H1 (cell line): Measurements from ENCODE around the gene ASTN1. TPM values are rescaled to one million over a fixed set of nuclear protein-coding genes. Genes with fewer than 3 reads are reported as not detected.

Experiments
- CHD7 ChIP-seq: fragments of 300-600 bp; sonication (generic); IDR thresholded peaks from 2 replicates; pipeline ENCODE4 v1.7.1; 2012; ENCODE audit warnings: low read length, moderate library complexity, mild to moderate bottlenecking, inconsistent platforms; ENCODE audit not compliant: insufficient replicate concordance
- CTBP2 ChIP-seq: IDR thresholded peaks from 2 replicates; pipeline ENCODE4 v1.7.0; 2011; ENCODE audit warnings: borderline replicate concordance, mild to moderate bottlenecking, moderate library complexity, mixed read lengths, low read length; ENCODE audit not compliant: insufficient read depth, insufficient read length
- CTCF ChIP-seq, 3 experiments: IDR thresholded peaks; 1 replicate in 2 of 3; 2 replicates in 1 of 3; pipeline versions ENCODE4 v1.5.1 to v1.6.1; 2011; ENCODE audit warnings: low read length in 3 of 3, mild to moderate bottlenecking in 3 of 3, inconsistent platforms in 2 of 3, low read depth in 1 of 3, moderate library complexity in 1 of 3; ENCODE audit not compliant: insufficient read depth in 1 of 3; ENCODE audit errors: control extremely low read depth in 1 of 3
- E2F6 ChIP-seq: IDR thresholded peaks from 2 replicates; pipeline ENCODE4 v1.6.1; 2012; ENCODE audit warnings: inconsistent platforms
- GABPA ChIP-seq: IDR thresholded peaks from 2 replicates; pipeline ENCODE4 v1.6.1; 2011; ENCODE audit warnings: mild to moderate bottlenecking, low read length, moderate library complexity, borderline replicate concordance; ENCODE audit not compliant: insufficient read depth
- POLR2A ChIP-seq, 2 experiments: IDR thresholded peaks; 1 replicate in 1 of 2; 2 replicates in 1 of 2; pipeline ENCODE4 v1.6.1; 2011; ENCODE audit warnings: low read depth in 2 of 2, low read length in 2 of 2, mild to moderate bottlenecking in 2 of 2; ENCODE audit errors: control extremely low read depth in 1 of 2
- SAP30 ChIP-seq: fragments of 300-600 bp; sonication (generic); IDR thresholded peaks from 2 replicates; pipeline ENCODE4 v1.7.1; 2012; ENCODE audit warnings: low read length, moderate library complexity, mild to moderate bottlenecking, inconsistent platforms; ENCODE audit not compliant: insufficient read depth, insufficient replicate concordance
- SRF ChIP-seq: IDR thresholded peaks from 2 replicates; pipeline ENCODE4 v1.6.1; 2011; ENCODE audit warnings: mild to moderate bottlenecking, low read depth, low read length, moderate library complexity
- polyA plus RNA-seq, 7 experiments: library from polyadenylated mRNA; depleted of rRNA in 3 of 7; stranded (reverse) in 5 of 7; unstranded in 2 of 7; fragments of >200 nt in 5 of 7; fragments of 200-250 nt in 2 of 7; gene quantifications; 1 replicate in 5 of 7; 2 replicates in 1 of 7; 4 replicates in 1 of 7; pipeline versions ENCODE4 v1.2.1 to v1.2.3, GENCODE V29; 2011 to 2013; ENCODE audit warnings: missing spikeins in 2 of 7, mixed read lengths in 2 of 7
- total RNA-seq: library from RNA; stranded (reverse); fragmentation: NEBNext Ultra II Directional; extraction: Animal tissue kit (Norgen Biotek cat#: 25700); gene quantifications from 2 replicates; pipeline ENCODE4 v1.2.1, GENCODE V29; 2021

The ASTN1 gene
- total and polyA plus RNA-seq, 2 of the 8 experiments (the other 6 are each of a cell fraction or from before 2014, with no cell fraction given), result 2.9 to 4.1 TPM

- TF ChIP-seq CHD7 (no peak), SRF (no peak), GABPA (no peak), CTCF (IDR thresholded peaks at IDR 0.05; ENCODE audit: control extremely low read depth in 1 of 3, insufficient read depth in 1 of 3, low read depth in 1 of 3, low read length in 3 of 3) (no peak), E2F6 (no peak), POLR2A (IDR thresholded peaks at IDR 0.05; ENCODE audit: control extremely low read depth in 1 of 2, low read depth in 2 of 2, low read length in 2 of 2) (no peak), SAP30 (no peak), CTBP2 (no peak)
These were observed 47.6 kb downstream of the ASTN1 start (continued) for GRCh38 chr1:177116941-177117340.
